Panc1 (cell line): Measurements from ENCODE around the gene PACSIN1. TPM values are rescaled to one million over a fixed set of nuclear protein-coding genes. Genes with fewer than 3 reads are reported as not detected.

Experiments
- ATAC-seq: fragments of 200-7000 bp; cut with Tn5 transposase; 2 replicates; pipeline ENCODE4 v1.9.1; 2020; ENCODE audit warnings: mild to moderate bottlenecking, moderate library complexity
- BruUV-seq: library from RNA; stranded (reverse); fragments of 400-500 nt; replicated peaks from 2 replicates; lab custom pipeline; 2021; lab: Mats Ljungman, UMichigan
- CTCF ChIA-PET: fragments of 300-600 bp; sonication (Branson Sonifier 250); formaldehyde crosslinking; loops from one replicate; lab custom pipeline; 2022; ENCODE audit warnings: antibody characterized with exemption; lab: Charles Lee
- POLR2A ChIA-PET: fragments of 300-600 bp; sonication (Branson Sonifier 250); formaldehyde crosslinking; loops from one replicate; lab custom pipeline; 2022; ENCODE audit warnings: antibody characterized with exemption; lab: Charles Lee
- DNase-seq: peaks from one replicate; pipeline ENCODE4 v3.0.0-alpha.2; 2010; ENCODE audit warnings: low read depth, low spot score
- H3K27ac ChIP-seq: 2 replicates; pipeline ENCODE4 v1.5.1; 2011; ENCODE audit warnings: mild to moderate bottlenecking, low read length, inconsistent platforms
- H3K27me3 ChIP-seq: fragments of 200-500 bp; sonication (Bioruptor generic); 2 replicates; pipeline ENCODE4 v1.6.0; 2014; ENCODE audit warnings: low read length, inconsistent platforms; ENCODE audit not compliant: control insufficient read depth, insufficient read depth
- H3K36me3 ChIP-seq: fragments of 200-500 bp; sonication (Bioruptor generic); 2 replicates; pipeline ENCODE4 v1.5.1; 2014; ENCODE audit warnings: inconsistent platforms, mild to moderate bottlenecking, low read length, moderate library complexity; ENCODE audit not compliant: control insufficient read depth, insufficient read depth
- H3K4me1 ChIP-seq: 2 replicates; pipeline ENCODE4 v1.5.1; 2011; ENCODE audit warnings: inconsistent platforms, mild to moderate bottlenecking, low read length, moderate library complexity; ENCODE audit not compliant: control insufficient read depth, insufficient read depth
- H3K4me3 ChIP-seq, 2 experiments: 2 replicates each; pipeline ENCODE4 v1.5.1; 2011 to 2012; ENCODE audit warnings: low read depth in 2 of 2, low read length in 2 of 2, mild to moderate bottlenecking in 2 of 2, inconsistent platforms in 1 of 2, moderate library complexity in 1 of 2
- H3K9me3 ChIP-seq: fragments of 200-500 bp; sonication (Bioruptor generic); 2 replicates; pipeline ENCODE4 v1.5.1; 2014; ENCODE audit warnings: low read depth, mild to moderate bottlenecking, inconsistent platforms, low read length, moderate library complexity; ENCODE audit not compliant: control insufficient read depth, insufficient read depth
- CTCF ChIP-seq: fragments of 450-650 bp; IDR thresholded peaks from 2 replicates; pipeline ENCODE4 v1.5.1; 2017; ENCODE audit warnings: mild to moderate bottlenecking
- POLR2AphosphoS5 ChIP-seq: IDR thresholded peaks from 2 replicates; pipeline ENCODE4 v1.6.1; 2012; ENCODE audit warnings: mild to moderate bottlenecking, low read depth, low read length, moderate library complexity
- REST ChIP-seq, 2 experiments: IDR thresholded peaks; 2 replicates each; pipeline ENCODE4 v1.6.1; 2011 to 2012; ENCODE audit warnings: low read depth in 2 of 2, control low read depth in 1 of 2, low read length in 1 of 2, mild to moderate bottlenecking in 1 of 2, moderate library complexity in 1 of 2; ENCODE audit not compliant: insufficient read depth in 1 of 2
- SIN3A ChIP-seq: IDR thresholded peaks from 2 replicates; pipeline ENCODE4 v1.6.1; 2012; ENCODE audit warnings: low read depth, mild to moderate bottlenecking, low read length, moderate library complexity, borderline replicate concordance; ENCODE audit not compliant: insufficient read depth
- TCF7L2 ChIP-seq: IDR thresholded peaks from 2 replicates; pipeline ENCODE4 v1.6.1; 2011; ENCODE audit warnings: mild to moderate bottlenecking, low read depth, low read length, inconsistent platforms
- in situ Hi-C: cut with HindIII; loops from 2 replicates; pipeline ENCODE4 v1.10.0; 2016; ENCODE audit warnings: low sequenced_read_pairs, low pct_unique_long_range_greater_than_20kb
- intact Hi-C: fragments of 100-400 bp; cut with micrococcal nuclease; formaldehyde crosslinking; loops from one replicate; pipeline ENCODE4 v1.10.0; 2022; ENCODE audit not compliant: unreplicated experiment
- total RNA-seq: library from RNA; stranded (reverse); gene quantifications from one replicate; pipeline ENCODE4 v1.2.1, GENCODE V29; 2021; ENCODE audit not compliant: unreplicated experiment

The PACSIN1 gene
- total RNA-seq, 1 experiment from 2014 or later: 0.18 TPM

- no peak for DNase-seq
- in situ Hi-C loops: no loop called here
- H3K4me1 ChIP-seq: peaks cover 26% of the 10 kb centered on the region
Observed at GRCh38 chr6:34553146-34553545, 87.3 kb downstream of the PACSIN1 start.

GRCh38 chr6:34553750-34554149 is 87.9 kb downstream of the PACSIN1 start:
- Histone ChIP-seq H3K4me3 (no peak overlapping the region), H3K27ac (peak overlapping the region; percentile 29; the same call in 1 of the 2 replicates), H3K4me1 (peaks cover 26% of the 10 kb centered on the region), H3K9me3 (no peaks in the 10 kb centered on the region), H3K27me3 (no peaks in the 10 kb centered on the region), H3K36me3 (no peaks in the 10 kb centered on the region)
- TF ChIP-seq TCF7L2: no peak
- TF ChIP-seq CTCF: no peak
- no peak for TF ChIP-seq POLR2AphosphoS5
- TF ChIP-seq REST (IDR thresholded peaks at IDR 0.05; ENCODE audit: insufficient read depth in 1 of 2, low read depth in 2 of 2, low read length in 1 of 2): no peak
- no peak for TF ChIP-seq SIN3A
- intact Hi-C loops: no loop called here
- ATAC-seq (peak; percentile 57), DNase-seq (no peak)
- ChIA-PET POLR2A (no interaction called here), CTCF (no interaction called here)
- in situ Hi-C loops: no loop called here
- no TSS peak for BruUV-seq

More at GRCh38 chr6:34553146-34553545, 87.3 kb downstream of the PACSIN1 start:
- no TSS peak for BruUV-seq
- intact Hi-C loops: no loop called here
- ChIA-PET CTCF (no interaction called here), POLR2A (no interaction called here)
- no peaks in the 10 kb centered on the region for H3K36me3 ChIP-seq
- ATAC-seq: no peak
- no peak overlapping the region for H3K4me3 ChIP-seq
- H3K27me3 ChIP-seq: no peaks in the 10 kb centered on the region
- no peak overlapping the region for H3K27ac ChIP-seq
- no peaks in the 10 kb centered on the region for H3K9me3 ChIP-seq
- TF ChIP-seq SIN3A (no peak), REST (IDR thresholded peaks at IDR 0.05; ENCODE audit: insufficient read depth in 1 of 2, low read depth in 2 of 2, low read length in 1 of 2) (no peak), TCF7L2 (no peak), POLR2AphosphoS5 (no peak), CTCF (no peak)
